Measurements from ENCODE around the gene WNK1. TPM values are rescaled to one million over a fixed set of nuclear protein-coding genes. Genes with fewer than 3 reads are reported as not detected.

WNK1 gene
- polyA plus RNA-seq, 1 donor (not counting 4 experiments of a cell fraction or from before 2014, with no cell fraction given): 72.3 TPM

GRCh38 chr12:916240-916639, 163.9 kb downstream of the WNK1 start:
- H3K4me2 ChIP-seq (ENCODE audit: control insufficient read depth, extremely low read depth, insufficient read depth, low read depth, low read length): no peak overlapping the region
- no peaks in the 10 kb centered on the region for H3K27me3 ChIP-seq (ENCODE audit: control insufficient read depth, extremely low read depth, insufficient read depth, low read length)
- no peak overlapping the region for H3K9ac ChIP-seq (ENCODE audit: control insufficient read depth, extremely low read depth, insufficient read depth, low read length)
- H3K4me1 ChIP-seq (ENCODE audit: control insufficient read depth, extremely low read depth, insufficient read depth, low read length): peaks cover 35% of the 10 kb centered on the region
- no peaks in the 10 kb centered on the region for H4K20me1 ChIP-seq (ENCODE audit: control insufficient read depth, extremely low read depth, insufficient read depth, low read length)
- peaks cover 21 to 34% of the 10 kb centered on the region in 2 experiments for H3K36me3 ChIP-seq (ENCODE audit: control insufficient read depth in 2 of 2, extremely low read depth in 1 of 2, insufficient read depth in 2 of 2, low read length in 2 of 2)
- H3K9me1 ChIP-seq (ENCODE audit: control insufficient read depth, extremely low read depth, insufficient read depth, low read length): no peaks in the 10 kb centered on the region
- H2AFZ ChIP-seq (ENCODE audit: control insufficient read depth, low read length): no peak overlapping the region
- DNase-seq (ENCODE audit: low read depth, low spot score) (no peak), FAIRE-seq (no peak)
- TF ChIP-seq EZH2 (IDR thresholded peaks at IDR 0.05; ENCODE audit: low read length) (no peak), CTCF (optimal IDR thresholded peaks at IDR 0.05 in 1 of 3, IDR thresholded peaks at IDR 0.05 in 1 of 3, conservative IDR thresholded peaks at IDR 0.05 in 1 of 3; ENCODE audit: extremely low read depth in 1 of 3, insufficient read depth in 2 of 3, low read length in 3 of 3) (no peak)
- peaks cover 2% of the 10 kb centered on the region for H3K79me2 ChIP-seq (ENCODE audit: control insufficient read depth, insufficient read depth, low read length)
- no peak overlapping the region for H3K27ac ChIP-seq (ENCODE audit: control insufficient read depth, insufficient read depth, low read length)
- H3K4me3 ChIP-seq (ENCODE audit: control insufficient read depth in 2 of 3, extremely low read depth in 1 of 3, insufficient read depth in 2 of 3, low read depth in 1 of 3, low read length in 3 of 3): no peak overlapping the region
- no peaks in the 10 kb centered on the region for H3K9me3 ChIP-seq (ENCODE audit: control insufficient read depth, low read depth, low read length)
- dilution Hi-C loops (cut with MboI; ENCODE audit: extremely low pct_ligation_motif_present, low sequenced_read_pairs): no loop called here

DNA sequence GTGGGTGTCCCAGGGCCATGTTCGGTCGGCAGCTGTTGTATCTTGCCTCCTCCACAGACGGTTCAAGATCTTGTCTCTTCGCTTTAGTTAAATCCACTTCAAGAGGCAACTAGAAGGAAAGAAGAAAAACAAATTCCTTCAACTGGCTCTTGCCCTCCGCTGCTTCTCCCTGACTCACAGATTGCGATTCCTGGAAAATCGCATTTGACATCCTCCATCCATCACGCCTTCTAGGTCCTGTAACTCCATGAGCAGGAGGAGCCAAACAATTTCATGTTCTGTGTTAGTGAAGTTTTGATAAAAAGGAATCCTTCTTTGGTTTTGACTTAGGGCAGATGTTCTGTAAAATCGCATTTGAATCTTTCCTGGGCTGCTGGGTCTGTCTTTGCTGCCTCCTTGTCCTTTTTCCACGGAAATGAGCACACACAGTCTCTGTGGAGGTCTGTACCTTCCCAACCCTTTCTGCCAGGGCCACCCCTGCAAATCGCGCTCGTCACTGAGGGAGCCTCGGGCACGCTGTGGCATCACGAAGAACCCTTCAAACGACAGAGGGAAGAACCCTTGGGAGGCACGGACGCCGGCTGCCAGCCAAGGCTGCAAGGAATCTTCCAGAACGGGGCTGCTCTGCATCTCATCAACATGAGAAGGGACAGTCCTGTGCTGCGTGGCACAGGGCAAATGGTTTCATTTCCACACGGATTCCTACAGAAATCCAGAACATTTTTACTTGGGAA, 164.5 kb downstream of the WNK1 start:
- FAIRE-seq (no peak), DNase-seq (ENCODE audit: low read depth, low spot score) (no peak)
- no peak overlapping the region for H3K4me2 ChIP-seq (ENCODE audit: control insufficient read depth, extremely low read depth, insufficient read depth, low read depth, low read length)
- H3K9me3 ChIP-seq (ENCODE audit: control insufficient read depth, low read depth, low read length): no peaks in the 10 kb centered on the region
- TF ChIP-seq CTCF (optimal IDR thresholded peaks at IDR 0.05 in 1 of 3, IDR thresholded peaks at IDR 0.05 in 1 of 3, conservative IDR thresholded peaks at IDR 0.05 in 1 of 3; ENCODE audit: extremely low read depth in 1 of 3, insufficient read depth in 2 of 3, low read length in 3 of 3) (no peak), EZH2 (IDR thresholded peaks at IDR 0.05; ENCODE audit: low read length) (no peak)
- H3K79me2 ChIP-seq (ENCODE audit: control insufficient read depth, insufficient read depth, low read length): peaks cover 2% of the 10 kb centered on the region
- H4K20me1 ChIP-seq (ENCODE audit: control insufficient read depth, extremely low read depth, insufficient read depth, low read length): no peaks in the 10 kb centered on the region
- no peak overlapping the region for H2AFZ ChIP-seq (ENCODE audit: control insufficient read depth, low read length)
- no peak overlapping the region for H3K4me3 ChIP-seq (ENCODE audit: control insufficient read depth in 2 of 3, extremely low read depth in 1 of 3, insufficient read depth in 2 of 3, low read depth in 1 of 3, low read length in 3 of 3)
- no peaks in the 10 kb centered on the region for H3K9me1 ChIP-seq (ENCODE audit: control insufficient read depth, extremely low read depth, insufficient read depth, low read length)
- dilution Hi-C loops (cut with MboI; ENCODE audit: extremely low pct_ligation_motif_present, low sequenced_read_pairs): no loop called here
- H3K9ac ChIP-seq (ENCODE audit: control insufficient read depth, extremely low read depth, insufficient read depth, low read length): no peak overlapping the region
- H3K27me3 ChIP-seq (ENCODE audit: control insufficient read depth, extremely low read depth, insufficient read depth, low read length): no peaks in the 10 kb centered on the region
- peaks cover 18 to 34% of the 10 kb centered on the region in 2 experiments for H3K36me3 ChIP-seq (ENCODE audit: control insufficient read depth in 2 of 2, extremely low read depth in 1 of 2, insufficient read depth in 2 of 2, low read length in 2 of 2)
- peaks cover 37% of the 10 kb centered on the region for H3K4me1 ChIP-seq (ENCODE audit: control insufficient read depth, extremely low read depth, insufficient read depth, low read length)
- H3K27ac ChIP-seq (ENCODE audit: control insufficient read depth, insufficient read depth, low read length): no peak overlapping the region

Data from keratinocyte (primary cell).